ENCODE measurements around the gene NTRK3.

Gene NTRK3

GRCh38 chr15:88002706-88003105, 253.8 kb downstream of the NTRK3 start:
- DNase-seq (ENCODE audit: low read depth in 2 of 2) = no peak

- DNase-seq (ENCODE audit: low read depth in 2 of 2) = no peak
Measured at GRCh38 chr15:87998630-87999029, 257.9 kb downstream of the NTRK3 start.

GRCh38 chr15:87986776-87987175, 269.8 kb downstream of the NTRK3 start:
- no peak for DNase-seq (ENCODE audit: low read depth in 2 of 2)

GRCh38 chr15:87985451-87985850, 271.1 kb downstream of the NTRK3 start:
- DNase-seq (ENCODE audit: low read depth in 2 of 2) = no peak

- no peak for DNase-seq (ENCODE audit: low read depth in 2 of 2)
Measured at GRCh38 chr15:87981969-87982368, 274.6 kb downstream of the NTRK3 start.

GRCh38 chr15:87977907-87978306, 278.6 kb downstream of the NTRK3 start:
- no peak for DNase-seq (ENCODE audit: low read depth in 2 of 2)

- DNase-seq (ENCODE audit: low read depth in 2 of 2) = no peak
Measured at GRCh38 chr15:87976552-87976951, 280.0 kb downstream of the NTRK3 start.

- DNase-seq (ENCODE audit: low read depth in 2 of 2) = no peak
Measured at GRCh38 chr15:87973501-87974215, 282.9 kb downstream of the NTRK3 start.

- no peak for DNase-seq (ENCODE audit: low read depth in 2 of 2)
Measured at GRCh38 chr15:87971076-87971475, 285.5 kb downstream of the NTRK3 start.

- DNase-seq (ENCODE audit: low read depth in 2 of 2) = no peak
Measured at GRCh38 chr15:87967951-87968350, 288.6 kb downstream of the NTRK3 start.

GRCh38 chr15:87965304-87965703, 291.2 kb downstream of the NTRK3 start:
- DNase-seq (ENCODE audit: low read depth in 2 of 2) = no peak

- no peak for DNase-seq (ENCODE audit: low read depth in 2 of 2)
Measured at GRCh38 chr15:87962428-87962827, 294.1 kb downstream of the NTRK3 start.

GRCh38 chr15:87961851-87962420, 294.6 kb downstream of the NTRK3 start:
- DNase-seq (ENCODE audit: low read depth in 2 of 2) = no peak

GRCh38 chr15:87959662-87960061, 296.9 kb downstream of the NTRK3 start:
- DNase-seq (ENCODE audit: low read depth in 2 of 2) = no peak

- no peak for DNase-seq (ENCODE audit: low read depth in 2 of 2)
Measured at GRCh38 chr15:87959080-87959479, 297.5 kb downstream of the NTRK3 start.

- DNase-seq (ENCODE audit: low read depth in 2 of 2) = no peak
Measured at GRCh38 chr15:87955284-87955909, 301.1 kb downstream of the NTRK3 start.

GRCh38 chr15:87954793-87955192, 301.7 kb downstream of the NTRK3 start:
- DNase-seq (ENCODE audit: low read depth in 2 of 2) = no peak

GRCh38 chr15:87952736-87953287, 303.7 kb downstream of the NTRK3 start:
- no peak for DNase-seq (ENCODE audit: low read depth in 2 of 2)

- DNase-seq (ENCODE audit: low read depth in 2 of 2) = no peak
Measured at GRCh38 chr15:87949575-87950223, 306.8 kb downstream of the NTRK3 start.

GRCh38 chr15:87949151-87949574, 307.4 kb downstream of the NTRK3 start:
- no peak for DNase-seq (ENCODE audit: low read depth in 2 of 2)

GRCh38 chr15:87947560-87947959, 309.0 kb downstream of the NTRK3 start:
- no peak for DNase-seq (ENCODE audit: low read depth in 2 of 2)

- no peak for DNase-seq (ENCODE audit: low read depth in 2 of 2)
Measured at GRCh38 chr15:87945246-87945645, 311.3 kb downstream of the NTRK3 start.
